Transverse colon (tissue), 4 donors: ENCODE data around the gene ZDHHC22. TPM values are rescaled to one million over a fixed set of nuclear protein-coding genes. Genes with fewer than 3 reads are reported as not detected.

ENCODE experiments used
- DNase-seq: peaks from one replicate; pipeline ENCODE4 v3.0.0-alpha.2; 2019
- H3K27ac ChIP-seq, 4 donors: fragments of 200-600 bp; sonication (generic); 2 replicates each; pipeline ENCODE4 v1.5.1; 2016 to 2018; ENCODE audit warnings: inconsistent platforms in 4 of 4
- H3K27me3 ChIP-seq: fragments of 200-600 bp; sonication (generic); 2 replicates; pipeline ENCODE4 v1.5.1; 2017; ENCODE audit warnings: inconsistent platforms
- H3K36me3 ChIP-seq, 4 donors: fragments of 200-600 bp; sonication (generic); 2 replicates each; pipeline ENCODE4 v1.5.1; 2017 to 2019; ENCODE audit warnings: inconsistent platforms in 4 of 4
- H3K4me1 ChIP-seq, 4 donors: fragments of 200-600 bp; sonication (generic); 2 replicates each; pipeline ENCODE4 v1.5.1; 2017 to 2020; ENCODE audit warnings: inconsistent platforms in 4 of 4
- H3K4me3 ChIP-seq, 4 donors: fragments of 200-600 bp; sonication (generic); 1 replicate in 1 of 4; 2 replicates in 3 of 4; pipeline versions ENCODE4 v1.5.1 to v1.6.1; 2017 to 2019; ENCODE audit warnings: inconsistent platforms in 4 of 4
- H3K9me3 ChIP-seq, 2 donors: fragments of 200-600 bp; sonication (generic); 2 replicates each; pipeline ENCODE4 v1.5.1; 2017 to 2019; ENCODE audit warnings: inconsistent platforms in 2 of 2
- CTCF ChIP-seq, 5 experiments: fragments of 200-600 bp in 3 of 5; fragments of 450-650 bp in 2 of 5; sonication (generic) in 3 of 5; IDR thresholded peaks; 1 replicate in 2 of 5; 2 replicates in 3 of 5; pipeline ENCODE4 v1.5.1; 2016 to 2017; ENCODE audit warnings: antibody characterized with exemption in 5 of 5, inconsistent platforms in 3 of 5, mild to moderate bottlenecking in 2 of 5, moderate library complexity in 1 of 5
- EP300 ChIP-seq: sonication (generic); formaldehyde crosslinking; IDR thresholded peaks from one replicate; pipeline ENCODE4 v1.6.1; 2017; ENCODE audit warnings: antibody characterized with exemption, low read depth
- POLR2A ChIP-seq: fragments of 450-650 bp; IDR thresholded peaks from one replicate; pipeline ENCODE4 v1.6.1; 2016; ENCODE audit warnings: antibody characterized with exemption, mild to moderate bottlenecking, moderate library complexity
- POLR2AphosphoS5 ChIP-seq, 3 donors: sonication (generic); formaldehyde crosslinking; IDR thresholded peaks; one replicate each; pipeline ENCODE4 v1.6.1; 2016; ENCODE audit warnings: antibody characterized with exemption in 3 of 3
- WGBS, 2 donors: methylation state at CpG; one replicate each; pipeline ENCODE4 v1.1.5; 2018; ENCODE audit warnings: low coverage in 1 of 2; 5-methylcytosine and 5-hydroxymethylcytosine counted together
- in situ Hi-C, 4 donors: fragments of 200-750 bp; cut with MboI; loops; one replicate each; pipeline versions ENCODE4 v1.15.0 to v1.15.1; 2017; ENCODE audit warnings: low sequenced_read_pairs in 3 of 4, low pct_ligation_motif_present in 1 of 4, low pct_unique_long_range_greater_than_20kb in 1 of 4
- intact Hi-C: fragments of 100-400 bp; cut with DNase I; formaldehyde crosslinking; loops from one replicate; pipeline ENCODE4 v1.15.1; 2023; ENCODE audit warnings: low total_unique reads
- total RNA-seq, 4 donors: library from RNA; depleted of rRNA; stranded (reverse); fragments of >200 nt; gene quantifications; one replicate each; pipeline ENCODE4 v1.1.0, GENCODE V29; 2016

Gene ZDHHC22
- total RNA-seq, 4 donors from 2014 or later = 0.14 TPM; not detected in 3

- H3K4me3 ChIP-seq = peak overlapping the region in 1 of 4 donors; percentile 14
- H3K27me3 ChIP-seq = peaks cover 98% of the 10 kb centered on the region
- H3K4me1 ChIP-seq = peaks cover 0 to 26% (median 20%) of the 10 kb centered on the region in 4 donors
- no peaks in the 10 kb centered on the region for H3K36me3 ChIP-seq
- peak; percentile 22 for DNase-seq
- 2% methylated on average over 36 of the region's 52 CpGs; no CpG with 5 or more reads in 1 of the 2 donors for WGBS, 2 donors
- intact Hi-C loops = no loop called here
- TF ChIP-seq POLR2A (no peak), POLR2AphosphoS5 (IDR thresholded peaks at IDR 0.05) (no peak), EP300 (no peak), CTCF (IDR thresholded peaks at IDR 0.05) (peak; percentile 27 to 49 (median 35))
- H3K27ac ChIP-seq = no peak overlapping the region
- in situ Hi-C loops = loop anchor here in 2 of 4 donors (10.0 to 25.0 kb wide), 2 partner anchors 173 to 175 kb away; partner anchors contain the start of genes GSTZ1 (in 1 of the 2) and POMT2 (in 1 of the 2)
- H3K9me3 ChIP-seq = no peaks in the 10 kb centered on the region
These were observed 1.8 kb downstream of the ZDHHC22 start for GRCh38 chr14:77139540-77140358.

GRCh38 chr14:77139022-77139421 lies 2.6 kb downstream of the ZDHHC22 start:
- TF ChIP-seq CTCF (IDR thresholded peaks at IDR 0.05) = no peak
- H3K9me3 ChIP-seq = no peaks in the 10 kb centered on the region
- no peaks in the 10 kb centered on the region for H3K36me3 ChIP-seq
- peaks cover 0 to 26% (median 20%) of the 10 kb centered on the region in 4 donors for H3K4me1 ChIP-seq
- intact Hi-C loops (no loop called here), in situ Hi-C loops (loop anchor here in 1 of 4 donors (25.0 kb wide), 1 partner anchor 173 kb away; the partner anchor contains the start of genes GSTZ1 and POMT2)
- no peak overlapping the region for H3K4me3 ChIP-seq
- H3K27me3 ChIP-seq = peaks cover 98% of the 10 kb centered on the region
- H3K27ac ChIP-seq = no peak overlapping the region
- 83 to 93% methylated on average over 2 to 15 of the region's 15 CpGs for WGBS, 2 donors
- DNase-seq = no peak

- TF ChIP-seq EP300 = no peak
- TF ChIP-seq POLR2AphosphoS5 (IDR thresholded peaks at IDR 0.05) = no peak
- TF ChIP-seq CTCF (IDR thresholded peaks at IDR 0.05) = no peak
- no peak for TF ChIP-seq POLR2A
- WGBS, 2 donors = 11 to 28% methylated on average over 3 to 22 of the region's 22 CpGs
- H3K36me3 ChIP-seq = no peaks in the 10 kb centered on the region
- no peak overlapping the region for H3K4me3 ChIP-seq
- H3K27me3 ChIP-seq = peaks cover 57% of the 10 kb centered on the region
- in situ Hi-C loops (loop anchor here in 1 of 4 donors (25.0 kb wide), 1 partner anchor 178 kb away; the partner anchor contains the start of genes GSTZ1 and POMT2), intact Hi-C loops (no loop called here)
- H3K27ac ChIP-seq = no peak overlapping the region
- H3K4me1 ChIP-seq = no peaks in the 10 kb centered on the region
- H3K9me3 ChIP-seq = no peaks in the 10 kb centered on the region
- DNase-seq = peak; percentile 50
These were observed 7.8 kb downstream of the ZDHHC22 start for GRCh38 chr14:77133720-77134338.

- in situ Hi-C loops = loop anchor here in 1 of 4 donors (25.0 kb wide), 1 partner anchor 180 kb away; the partner anchor contains the start of genes GSTZ1 and POMT2
- no peak overlapping the region for H3K27ac ChIP-seq
- intact Hi-C loops = no loop called here
- no peaks in the 10 kb centered on the region for H3K36me3 ChIP-seq
- no peak for TF ChIP-seq CTCF (IDR thresholded peaks at IDR 0.05)
- TF ChIP-seq POLR2A = no peak
- TF ChIP-seq EP300 = no peak
- TF ChIP-seq POLR2AphosphoS5 (IDR thresholded peaks at IDR 0.05) = no peak
- no peak overlapping the region for H3K4me3 ChIP-seq
- no peaks in the 10 kb centered on the region for H3K4me1 ChIP-seq
- no peak for DNase-seq
- no peaks in the 10 kb centered on the region for H3K9me3 ChIP-seq
- H3K27me3 ChIP-seq = peaks cover 42% of the 10 kb centered on the region
- 95% methylated on average over 5 of the region's 5 CpGs; no CpG with 5 or more reads in 1 of the 2 donors for whole genome bisulfite sequencing, 2 donors
These were observed 9.6 kb downstream of the ZDHHC22 start for GRCh38 chr14:77131871-77132486.
